RWPE2 (cell line): ENCODE data around the gene FOLR2.

ENCODE experiments used
- ATAC-seq: fragments of 200-7000 bp; cut with Tn5 transposase; 3 replicates; pipeline ENCODE4 v1.9.1; 2021; ENCODE audit warnings: low read depth
- DNase-seq: peaks from one replicate; pipeline ENCODE4 v3.0.0-alpha.2; 2020; ENCODE audit warnings: low spot score
- H3K27ac ChIP-seq: fragments of 450-650 bp; 2 replicates; pipeline ENCODE4 v1.5.1; 2017; ENCODE audit warnings: mild to moderate bottlenecking; ENCODE audit not compliant: poor library complexity, severe bottlenecking
- H3K27me3 ChIP-seq: fragments of 250-450 bp; sonication (Bioruptor Pico); 2 replicates; pipeline ENCODE4 v1.5.1; 2021; ENCODE audit warnings: mild to moderate bottlenecking, moderate library complexity; ENCODE audit not compliant: insufficient read depth, poor library complexity, severe bottlenecking
- H3K36me3 ChIP-seq: fragments of 250-450 bp; sonication (Bioruptor Pico); 2 replicates; pipeline ENCODE4 v1.5.1; 2020; ENCODE audit warnings: low read depth, mild to moderate bottlenecking, moderate library complexity
- H3K4me1 ChIP-seq: fragments of 250-450 bp; sonication (Bioruptor Pico); 2 replicates; pipeline ENCODE4 v1.5.1; 2021; ENCODE audit warnings: mild to moderate bottlenecking, moderate library complexity; ENCODE audit not compliant: insufficient read depth, poor library complexity, severe bottlenecking
- H3K4me3 ChIP-seq: fragments of 250-450 bp; sonication (Bioruptor Pico); 2 replicates; pipeline ENCODE4 v1.5.1; 2021; ENCODE audit warnings: mild to moderate bottlenecking, moderate library complexity; ENCODE audit not compliant: severe bottlenecking
- H3K9me3 ChIP-seq: fragments of 250-450 bp; sonication (Bioruptor Pico); 2 replicates; pipeline ENCODE4 v1.5.1; 2021; ENCODE audit warnings: mild to moderate bottlenecking, moderate library complexity; ENCODE audit not compliant: severe bottlenecking
- CTCF ChIP-seq: fragments of 450-650 bp; IDR thresholded peaks from one replicate; pipeline ENCODE4 v1.5.1; 2017; ENCODE audit warnings: mild to moderate bottlenecking, moderate library complexity; ENCODE audit not compliant: poor library complexity, severe bottlenecking

FOLR2 gene

GRCh38 chr11:72221386-72222075, 4.9 kb downstream of the FOLR2 start:
- TF ChIP-seq CTCF = no peak
- no peak for ATAC-seq
- H3K4me1 ChIP-seq = peaks cover 5% of the 10 kb centered on the region
- no peaks in the 10 kb centered on the region for H3K27me3 ChIP-seq
- DNase-seq = no peak
- no peak overlapping the region for H3K27ac ChIP-seq
- H3K9me3 ChIP-seq = no peaks in the 10 kb centered on the region
- peaks cover 5% of the 10 kb centered on the region for H3K36me3 ChIP-seq
- no peak overlapping the region for H3K4me3 ChIP-seq

- H3K27ac ChIP-seq = peak overlapping the region; percentile 79
- no peak for DNase-seq
- no peak for TF ChIP-seq CTCF
- H3K4me1 ChIP-seq = peaks cover 5% of the 10 kb centered on the region
- peak overlapping the region; percentile 91 for H3K4me3 ChIP-seq
- peaks cover 13% of the 10 kb centered on the region for H3K36me3 ChIP-seq
- H3K27me3 ChIP-seq = no peaks in the 10 kb centered on the region
- no peaks in the 10 kb centered on the region for H3K9me3 ChIP-seq
- ATAC-seq = no peak
Measured at GRCh38 chr11:72222106-72222891, 5.7 kb downstream of the FOLR2 start.

GRCh38 chr11:72222907-72223614, 6.5 kb downstream of the FOLR2 start:
- Histone ChIP-seq H3K9me3 (no peaks in the 10 kb centered on the region), H3K4me1 (peaks cover 5% of the 10 kb centered on the region), H3K27me3 (no peaks in the 10 kb centered on the region), H3K36me3 (peaks cover 18% of the 10 kb centered on the region), H3K27ac (peak overlapping the region; percentile 79), H3K4me3 (peak overlapping the region; percentile 91)
- no peak for TF ChIP-seq CTCF
- ATAC-seq = peak; percentile 80
- peak; percentile 94 for DNase-seq

- DNase-seq = no peak
- Histone ChIP-seq H3K27me3 (no peaks in the 10 kb centered on the region), H3K9me3 (peaks cover 2% of the 10 kb centered on the region), H3K4me1 (peaks cover 5% of the 10 kb centered on the region), H3K27ac (peak overlapping the region; percentile 79), H3K4me3 (peak overlapping the region; percentile 91), H3K36me3 (peaks cover 26% of the 10 kb centered on the region)
- ATAC-seq = peak; percentile 47
- TF ChIP-seq CTCF = no peak
Measured at GRCh38 chr11:72223615-72224563, 7.3 kb downstream of the FOLR2 start.
